ENCODE measurements around the gene C3orf18. TPM values are rescaled to one million over a fixed set of nuclear protein-coding genes. Genes with fewer than 3 reads are reported as not detected.

Gene C3orf18
- total RNA-seq, 4 donors from 2014 or later: 1.9 to 10.2 (median 4.3) TPM

- peak; percentile 53 for DNase-seq
- peaks cover 0 to 7% (median 0%) of the 10 kb centered on the region in 4 donors for H3K36me3 ChIP-seq
- intact Hi-C loops (cut with DNase I; ENCODE audit: low total_unique reads): no loop called here
- no peak for TF ChIP-seq POLR2AphosphoS5 (IDR thresholded peaks at IDR 0.05)
- TF ChIP-seq, protein P1, sequence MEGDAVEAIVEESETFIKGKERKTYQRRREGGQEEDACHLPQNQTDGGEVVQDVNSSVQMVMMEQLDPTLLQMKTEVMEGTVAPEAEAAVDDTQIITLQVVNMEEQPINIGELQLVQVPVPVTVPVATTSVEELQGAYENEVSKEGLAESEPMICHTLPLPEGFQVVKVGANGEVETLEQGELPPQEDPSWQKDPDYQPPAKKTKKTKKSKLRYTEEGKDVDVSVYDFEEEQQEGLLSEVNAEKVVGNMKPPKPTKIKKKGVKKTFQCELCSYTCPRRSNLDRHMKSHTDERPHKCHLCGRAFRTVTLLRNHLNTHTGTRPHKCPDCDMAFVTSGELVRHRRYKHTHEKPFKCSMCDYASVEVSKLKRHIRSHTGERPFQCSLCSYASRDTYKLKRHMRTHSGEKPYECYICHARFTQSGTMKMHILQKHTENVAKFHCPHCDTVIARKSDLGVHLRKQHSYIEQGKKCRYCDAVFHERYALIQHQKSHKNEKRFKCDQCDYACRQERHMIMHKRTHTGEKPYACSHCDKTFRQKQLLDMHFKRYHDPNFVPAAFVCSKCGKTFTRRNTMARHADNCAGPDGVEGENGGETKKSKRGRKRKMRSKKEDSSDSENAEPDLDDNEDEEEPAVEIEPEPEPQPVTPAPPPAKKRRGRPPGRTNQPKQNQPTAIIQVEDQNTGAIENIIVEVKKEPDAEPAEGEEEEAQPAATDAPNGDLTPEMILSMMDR (IDR thresholded peaks at IDR 0.05): no peak
- TF ChIP-seq EP300 (IDR thresholded peaks at IDR 0.05; ENCODE audit: low read depth): no peak
- no peak for TF ChIP-seq POLR2A (IDR thresholded peaks at IDR 0.05)
- peaks cover 31 to 73% (median 51%) of the 10 kb centered on the region in 4 donors for H3K4me1 ChIP-seq
- H3K4me3 ChIP-seq: no peak overlapping the region
- in situ Hi-C loops (cut with MboI; ENCODE audit: low pct_ligation_motif_present in 1 of 4, low pct_unique_long_range_greater_than_20kb in 1 of 4, low sequenced_read_pairs in 3 of 4): loop anchor here in 2 of 4 donors (25.0 kb wide), 1 partner anchor 785 kb away; the partner anchor contains the start of genes MANF (in 2 of the 2) and RBM15B (in 2 of the 2)
- no peaks in the 10 kb centered on the region for H3K27me3 ChIP-seq
- WGBS, 2 donors (ENCODE audit: low coverage in 1 of 2): 33 to 68% methylated on average over 1 to 9 of the region's 9 CpGs
- H3K9me3 ChIP-seq: no peaks in the 10 kb centered on the region
- peak overlapping the region; percentile 91 to 98 (median 94) for H3K27ac ChIP-seq
These were observed 35.1 kb upstream of the C3orf18 start for GRCh38 chr3:50602595-50603191.

- Histone ChIP-seq H3K27me3 (no peaks in the 10 kb centered on the region), H3K4me1 (peaks cover 31 to 59% (median 45%) of the 10 kb centered on the region in 4 donors), H3K27ac (peak overlapping the region; percentile 91 to 98 (median 94)), H3K36me3 (no peaks in the 10 kb centered on the region), H3K4me3 (peak overlapping the region in 1 of 4 donors; percentile 1), H3K9me3 (no peaks in the 10 kb centered on the region)
- intact Hi-C loops (cut with DNase I; ENCODE audit: low total_unique reads): no loop called here
- in situ Hi-C loops (cut with MboI; ENCODE audit: low pct_ligation_motif_present in 1 of 4, low pct_unique_long_range_greater_than_20kb in 1 of 4, low sequenced_read_pairs in 3 of 4): loop anchor here in 2 of 4 donors (25.0 kb wide), 1 partner anchor 786 kb away; the partner anchor contains the start of genes MANF (in 2 of the 2) and RBM15B (in 2 of the 2)
- 11% methylated on average over 14 of the region's 14 CpGs; no CpG with 5 or more reads in 1 of the 2 donors for WGBS, 2 donors (ENCODE audit: low coverage in 1 of 2)
- TF ChIP-seq POLR2A (IDR thresholded peaks at IDR 0.05) (peak; percentile 41), EP300 (IDR thresholded peaks at IDR 0.05; ENCODE audit: low read depth) (peak; percentile 83), POLR2AphosphoS5 (IDR thresholded peaks at IDR 0.05) (peak; percentile 69 to 90 (median 89))
- TF ChIP-seq, protein P1 (IDR thresholded peaks at IDR 0.05): no peak
- DNase-seq: peak; percentile 95
These were observed 33.5 kb upstream of the C3orf18 start for GRCh38 chr3:50600841-50601591.

- peaks cover 31 to 54% (median 44%) of the 10 kb centered on the region in 4 donors for H3K4me1 ChIP-seq
- H3K9me3 ChIP-seq: no peaks in the 10 kb centered on the region
- H3K4me3 ChIP-seq: no peak overlapping the region
- no peaks in the 10 kb centered on the region for H3K27me3 ChIP-seq
- H3K36me3 ChIP-seq: no peaks in the 10 kb centered on the region
- TF ChIP-seq EP300 (IDR thresholded peaks at IDR 0.05; ENCODE audit: low read depth): no peak
- TF ChIP-seq, protein P1 (IDR thresholded peaks at IDR 0.05): no peak
- no peak for TF ChIP-seq POLR2A (IDR thresholded peaks at IDR 0.05)
- TF ChIP-seq POLR2AphosphoS5 (IDR thresholded peaks at IDR 0.05): no peak
- in situ Hi-C loops (cut with MboI; ENCODE audit: low pct_ligation_motif_present in 1 of 4, low pct_unique_long_range_greater_than_20kb in 1 of 4, low sequenced_read_pairs in 3 of 4): loop anchor here in 2 of 4 donors (25.0 kb wide), 1 partner anchor 787 kb away; the partner anchor contains the start of genes MANF (in 2 of the 2) and RBM15B (in 2 of the 2)
- peak overlapping the region; percentile 91 to 98 (median 94) for H3K27ac ChIP-seq
- intact Hi-C loops (cut with DNase I; ENCODE audit: low total_unique reads): no loop called here
- 70 to 76% methylated on average over 2 to 9 of the region's 9 CpGs for WGBS, 2 donors (ENCODE audit: low coverage in 1 of 2)
- DNase-seq: no peak
These were observed 32.7 kb upstream of the C3orf18 start for GRCh38 chr3:50600141-50600753.

Data from transverse colon (tissue), 4 donors.